HG03196 (cell line): Measurements from ENCODE around the gene ATG7.
"Not testable (repeated sequence)": the region's sequence is repeated elsewhere in the genome, so short reads cannot be mapped to it uniquely, and the experiment has no call there.

Experiments
- ATAC-seq: cut with Tn5 transposase; IDR thresholded peaks from one replicate; pipeline ENCODE4 v1.9.1; 2021; ENCODE audit not compliant: unreplicated experiment

Gene ATG7

DNA sequence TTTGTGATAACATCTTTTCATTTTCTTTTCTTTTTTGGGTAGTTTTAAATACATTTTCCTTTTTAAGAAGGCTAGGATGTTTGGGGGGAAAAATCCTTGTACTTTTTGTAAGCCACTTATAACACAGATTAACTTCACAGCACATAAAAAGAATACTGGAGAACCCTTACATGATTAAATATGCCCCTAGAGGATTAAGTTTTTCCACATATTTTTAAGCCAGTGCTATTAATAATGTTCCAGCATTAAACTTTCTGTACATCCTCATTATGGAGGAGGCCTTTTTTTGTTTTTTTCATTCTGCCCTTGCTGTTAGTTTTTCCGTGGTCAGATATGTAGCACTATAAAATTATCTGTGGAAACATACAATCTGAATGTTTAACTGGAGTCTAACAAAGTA lies 147.9 kb downstream of the ATG7 start:
- ATAC-seq = no peak

DNA sequence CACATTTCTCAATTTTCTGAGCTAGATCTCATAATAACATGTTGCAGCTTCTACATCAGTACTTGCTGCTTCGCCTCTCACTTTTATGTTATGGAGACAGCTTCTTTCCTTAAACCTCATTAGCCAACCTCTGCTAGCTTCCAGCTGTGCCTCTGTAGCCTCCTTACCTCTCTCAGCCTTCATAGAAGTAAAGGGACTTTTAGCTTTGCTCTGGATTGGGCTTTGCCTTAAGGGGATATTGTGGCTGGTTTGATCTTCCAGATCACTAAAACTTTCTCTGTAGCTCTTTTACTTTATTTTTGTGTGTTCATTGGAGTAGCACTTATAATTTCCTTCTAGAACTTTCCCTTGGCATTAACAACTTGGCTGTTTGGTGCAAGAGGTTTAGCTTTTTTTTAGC lies 150.1 kb downstream of the ATG7 start:
- no peak for ATAC-seq

DNA sequence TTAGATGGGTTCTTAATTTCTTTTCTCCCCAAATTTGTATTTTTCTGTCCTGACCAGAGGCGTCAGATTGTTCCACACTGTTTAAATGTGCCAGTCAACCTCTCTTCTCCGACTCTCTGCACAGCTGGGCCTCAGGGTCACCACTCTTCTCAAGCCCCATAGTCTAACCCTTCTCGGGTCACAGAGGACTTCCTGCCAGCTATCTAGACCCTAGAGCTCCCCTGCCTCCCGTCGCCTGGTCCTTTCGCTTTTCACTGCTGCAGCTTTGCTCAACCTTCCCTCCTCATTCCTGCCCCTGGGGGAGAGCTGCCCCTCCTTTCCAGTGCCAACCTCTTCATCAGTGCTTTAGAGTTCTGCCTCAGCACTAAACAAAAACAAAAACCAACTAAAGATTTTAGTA lies 151.7 kb downstream of the ATG7 start:
- no peak for ATAC-seq

DNA sequence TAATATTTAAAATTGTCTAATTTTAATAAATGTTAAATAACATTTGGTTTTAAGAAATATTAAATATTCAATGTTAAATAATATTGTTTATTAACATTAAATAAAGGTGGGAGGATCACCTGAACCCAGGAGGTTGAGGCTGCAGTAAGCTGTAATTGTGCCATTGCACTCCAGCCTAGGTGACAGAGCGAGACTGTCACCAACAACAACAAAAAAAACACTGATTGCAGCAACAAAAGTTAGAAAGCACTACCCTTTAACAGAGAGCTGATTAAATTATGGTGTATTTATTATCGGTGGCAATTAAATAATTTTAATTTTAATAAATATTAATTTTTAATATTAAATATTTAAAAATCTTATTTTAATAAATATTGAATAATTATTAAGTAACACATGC lies 152.1 kb downstream of the ATG7 start:
- no peak for ATAC-seq

DNA sequence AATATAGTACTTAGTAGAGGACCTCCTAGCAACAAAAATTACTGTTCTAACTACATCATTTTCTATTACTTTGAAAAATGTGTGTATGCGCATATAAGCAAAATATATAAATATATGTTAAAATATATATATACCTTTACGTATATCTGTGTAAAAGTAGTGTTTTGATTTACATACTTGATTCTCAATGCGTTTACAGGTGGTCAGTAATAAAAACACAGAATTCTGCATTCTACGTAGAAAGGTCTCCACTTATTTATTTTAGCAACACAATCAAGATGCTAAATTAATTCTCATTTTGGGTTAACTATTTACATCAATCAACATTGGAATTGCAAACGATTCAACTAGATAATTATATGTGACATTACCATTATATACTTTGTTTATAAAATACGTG lies 158.0 kb downstream of the ATG7 start:
- ATAC-seq = no peak

DNA sequence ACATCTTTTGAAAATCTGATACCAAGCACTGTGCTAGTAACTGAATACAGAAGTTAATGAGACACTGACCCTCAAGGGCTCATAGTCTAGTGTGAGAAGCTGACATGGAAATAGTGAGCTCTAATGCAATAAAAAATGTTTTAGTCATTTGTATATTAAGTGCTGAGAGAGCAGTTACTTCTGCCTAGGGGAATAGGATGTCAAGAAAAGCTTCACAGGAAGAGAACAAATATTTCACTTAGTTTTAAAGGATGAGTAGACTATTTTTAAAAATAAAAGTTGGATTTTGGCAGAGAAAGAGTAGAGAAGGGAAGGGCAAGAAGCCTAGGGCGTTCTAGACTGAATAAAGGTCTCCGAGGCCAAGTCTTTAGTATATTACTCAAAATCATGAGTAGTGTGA lies 158.4 kb downstream of the ATG7 start:
- no peak for ATAC-seq

DNA sequence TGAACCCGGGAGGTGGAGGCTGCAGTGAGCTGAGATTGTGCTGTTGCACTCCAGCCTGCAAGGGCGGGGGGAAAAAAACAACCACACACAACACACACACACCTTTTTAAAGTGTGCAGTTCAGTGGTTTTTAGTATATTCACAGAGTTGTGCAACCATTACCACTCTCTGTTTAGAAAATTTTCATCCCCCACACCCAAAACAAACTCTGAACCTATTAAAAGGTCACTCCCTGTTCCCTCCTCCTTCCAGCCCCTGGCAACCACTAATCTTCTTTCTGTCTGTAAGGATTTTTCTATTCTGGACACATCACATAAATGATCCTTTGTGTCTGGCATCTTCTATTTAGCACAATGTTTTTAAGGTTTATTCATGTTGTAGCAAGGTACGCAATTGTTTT lies 159.1 kb downstream of the ATG7 start:
- no peak for ATAC-seq

DNA sequence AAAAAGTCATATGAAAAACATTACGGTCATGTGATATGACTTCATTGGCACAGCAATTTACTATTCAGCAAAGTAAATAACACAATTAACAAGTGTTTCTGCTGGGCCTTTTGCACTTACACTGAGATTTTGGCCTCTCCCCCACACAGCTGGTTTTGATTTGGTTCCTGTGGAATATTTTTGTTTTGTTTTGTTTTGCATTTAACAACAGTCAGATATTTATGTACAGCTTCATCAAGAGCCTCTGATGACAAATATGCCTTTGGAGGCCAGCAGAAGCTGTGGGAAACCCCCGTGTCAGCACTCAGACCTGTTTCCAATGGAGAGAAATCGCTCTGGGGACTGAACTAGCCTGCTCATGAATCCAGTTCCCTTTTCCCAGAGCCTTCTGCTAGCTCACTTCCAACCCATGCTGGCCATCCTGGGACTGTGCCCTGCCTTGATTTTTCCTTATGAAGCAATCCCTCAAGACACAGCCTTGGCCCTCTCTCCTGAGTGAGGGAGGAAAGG lies 161.9 kb downstream of the ATG7 start:
- ATAC-seq = no peak

DNA sequence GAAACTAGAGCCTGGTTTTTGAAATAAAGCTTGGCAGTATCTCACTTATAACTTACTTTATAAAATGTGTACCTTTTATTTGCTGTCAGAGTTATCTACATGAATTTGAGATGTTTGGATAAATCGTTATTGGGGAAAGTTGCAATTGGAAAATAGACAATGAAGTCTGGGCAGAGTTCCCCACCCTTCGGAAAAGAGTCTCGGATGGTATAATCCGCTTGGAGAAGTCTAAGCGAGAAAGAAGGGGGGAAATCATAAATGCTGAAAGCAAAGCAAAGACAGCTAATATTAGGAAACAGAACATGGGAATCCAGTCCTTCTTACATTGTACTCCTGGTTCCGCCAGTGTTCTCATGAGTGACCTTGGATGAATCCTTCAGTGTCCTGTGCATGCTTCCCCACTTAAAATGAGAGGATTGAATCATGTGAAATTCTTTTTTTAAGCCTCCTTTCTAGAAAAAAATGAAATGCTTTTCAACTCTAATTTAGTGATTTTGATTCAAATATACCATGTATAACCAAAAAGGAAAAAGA lies 162.4 kb downstream of the ATG7 start:
- no peak for ATAC-seq

DNA sequence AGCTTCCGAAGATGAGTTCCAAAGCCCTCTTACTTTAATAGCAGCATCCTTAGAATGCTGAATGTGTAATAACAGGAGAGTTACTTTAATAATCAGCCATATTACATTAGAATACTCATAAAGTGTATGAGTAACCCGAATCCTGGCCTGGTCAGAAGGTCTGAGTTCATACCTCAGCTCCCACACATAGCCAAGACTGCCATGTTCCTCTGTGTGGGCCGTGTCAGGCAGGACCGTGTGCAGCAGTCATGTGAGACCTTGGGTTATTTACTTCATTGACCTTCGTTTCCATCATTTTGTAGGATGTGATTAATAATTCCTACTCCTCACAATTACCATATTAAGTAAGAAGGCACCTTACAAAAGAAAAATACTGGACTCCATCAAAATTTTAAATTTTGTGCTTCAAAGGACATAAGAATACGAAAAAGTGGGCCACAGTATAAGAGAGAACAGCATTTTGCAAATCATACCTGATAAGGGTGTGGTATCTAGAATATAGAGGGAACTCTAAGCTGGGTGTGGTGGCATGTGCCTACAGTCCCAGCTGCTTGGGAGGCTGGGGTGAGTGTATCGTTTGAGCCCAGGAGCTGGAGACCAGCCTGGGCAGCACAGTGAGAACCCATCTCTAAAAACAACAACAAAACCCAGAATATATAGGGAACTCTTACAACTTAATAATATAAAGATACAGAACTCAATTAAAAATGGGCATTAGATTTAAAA lies 163.4 kb downstream of the ATG7 start:
- no peak for ATAC-seq

DNA sequence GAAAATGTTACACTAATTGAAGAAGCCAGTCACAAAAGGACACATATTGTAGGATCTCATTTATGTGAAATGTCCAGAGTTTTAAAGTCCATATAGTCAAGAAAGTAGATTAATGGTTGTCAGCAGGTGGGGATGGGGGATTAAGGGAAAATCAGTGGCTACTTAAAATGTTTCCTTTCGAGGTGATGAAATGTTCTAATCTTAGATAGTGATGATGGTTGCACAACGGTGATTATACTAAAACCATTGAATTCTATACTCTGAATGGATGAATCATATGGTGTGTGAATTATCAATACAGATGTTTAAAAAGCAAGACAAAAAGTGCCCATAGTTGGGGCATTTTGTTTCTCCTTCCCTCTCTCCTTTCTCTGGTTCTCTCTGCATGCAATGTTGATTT lies 164.6 kb downstream of the ATG7 start:
- no peak for ATAC-seq

DNA sequence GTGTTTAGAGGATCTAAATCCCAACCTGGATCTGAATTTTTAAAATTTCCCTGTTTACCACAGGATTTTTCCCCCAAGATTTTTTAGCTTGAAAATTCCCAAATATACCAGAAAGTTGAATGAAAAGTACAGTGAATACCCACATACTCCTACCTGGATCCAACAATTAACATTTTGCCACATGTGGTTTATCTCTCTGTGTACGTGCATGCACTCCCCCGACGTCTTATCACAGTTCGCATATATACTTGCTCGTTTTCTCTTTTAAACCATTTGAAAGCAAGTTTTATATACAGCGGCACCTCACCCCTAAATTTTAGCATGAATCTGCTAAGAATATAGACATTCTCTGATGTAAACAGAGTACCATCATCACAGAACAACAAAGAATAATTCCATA lies 165.3 kb downstream of the ATG7 start:
- ATAC-seq = no peak

DNA sequence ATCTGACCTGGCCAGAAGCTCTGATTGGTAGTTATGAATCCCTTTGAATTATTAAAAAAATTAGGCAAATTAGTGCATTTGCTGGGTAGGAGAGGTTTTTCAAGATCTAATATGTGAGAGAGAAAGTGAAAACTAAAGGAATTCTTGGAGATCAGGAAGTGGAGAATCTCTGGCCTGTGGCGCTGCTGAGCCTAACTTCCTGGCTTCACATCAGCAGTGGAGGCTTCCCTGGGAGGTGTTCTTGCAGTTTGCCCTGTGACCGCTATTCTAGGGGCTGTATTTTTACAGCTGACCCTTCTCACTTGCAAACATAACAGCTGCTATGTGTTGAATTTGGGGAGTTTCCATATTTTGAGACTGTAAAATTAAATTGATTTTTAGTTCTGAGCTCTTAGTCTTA lies 166.4 kb downstream of the ATG7 start:
- ATAC-seq = no peak

DNA sequence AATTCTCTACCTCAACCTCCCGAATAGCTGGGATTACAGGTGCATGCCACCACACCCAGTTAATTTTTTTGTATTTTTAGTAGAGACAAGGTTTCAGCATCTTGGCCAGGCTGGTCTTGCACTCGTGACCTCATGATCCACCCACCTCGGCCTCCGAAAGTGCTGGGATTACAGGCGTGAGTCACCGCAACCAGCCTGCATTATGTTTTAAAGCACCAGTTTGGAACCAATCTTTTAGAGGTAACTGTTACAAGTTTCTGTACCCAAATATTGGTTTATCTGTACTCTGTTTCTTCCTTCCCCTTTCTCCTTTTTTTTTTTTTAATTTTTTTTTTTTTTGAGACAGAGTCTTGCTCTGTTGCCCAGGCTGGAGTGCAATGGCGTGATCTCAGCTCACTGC lies 169.1 kb downstream of the ATG7 start:
- not testable (repeated sequence) for ATAC-seq

DNA sequence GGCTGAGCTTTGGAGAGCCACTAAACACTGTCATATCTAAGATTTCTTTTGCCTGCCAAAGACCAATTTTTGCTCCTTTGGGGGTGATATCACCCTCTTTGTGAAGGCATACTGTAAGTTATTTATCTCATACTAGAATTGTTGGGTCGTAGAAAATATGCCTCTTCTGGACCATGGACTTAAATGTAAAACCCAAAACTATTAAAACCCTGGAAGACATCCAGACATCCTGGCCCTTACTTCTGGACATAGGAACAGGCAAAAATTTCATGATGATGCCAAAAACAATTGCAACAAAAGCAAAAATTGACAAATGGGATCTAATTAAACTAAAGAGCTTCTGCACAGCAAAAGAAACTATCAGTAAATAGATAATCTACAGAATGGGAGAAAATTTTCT lies 172.2 kb downstream of the ATG7 start:
- ATAC-seq = no peak

DNA sequence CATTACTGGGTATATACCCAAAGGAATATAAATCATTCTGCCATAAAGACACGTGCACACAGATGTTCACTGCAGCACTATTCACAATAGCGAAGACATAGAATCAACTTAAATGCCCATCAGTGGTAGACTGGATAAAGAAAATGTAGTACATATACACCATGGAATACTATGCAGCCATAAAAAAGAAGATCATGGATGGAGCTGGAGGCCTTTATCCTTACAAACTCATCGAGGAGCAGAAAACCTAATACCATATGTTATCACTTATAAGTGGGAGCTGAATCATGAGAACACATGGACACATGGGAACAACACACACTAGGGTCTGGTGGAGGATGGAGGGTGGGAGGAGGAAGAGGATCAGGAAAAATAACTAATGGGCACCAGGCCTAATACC lies 173.0 kb downstream of the ATG7 start:
- not testable (repeated sequence) for ATAC-seq

DNA sequence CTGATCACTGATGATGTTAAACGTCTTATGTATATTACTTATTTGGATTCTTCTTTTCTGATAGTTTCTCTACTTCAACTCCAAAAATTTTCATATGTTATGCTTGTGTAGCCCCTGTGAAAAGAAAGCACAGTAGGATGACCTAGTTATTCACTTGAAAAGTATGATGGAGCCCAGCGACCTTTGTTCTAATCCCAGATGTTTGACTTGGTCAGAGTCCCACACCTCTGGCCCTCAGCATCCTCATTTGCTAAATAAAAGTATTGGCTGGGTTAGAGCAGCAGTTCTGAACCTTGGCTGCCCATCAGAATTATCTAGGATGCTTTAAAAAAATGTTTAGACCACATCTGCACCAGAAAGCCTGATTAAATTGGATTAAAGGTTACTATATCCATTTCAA lies 173.7 kb downstream of the ATG7 start:
- no peak for ATAC-seq

DNA sequence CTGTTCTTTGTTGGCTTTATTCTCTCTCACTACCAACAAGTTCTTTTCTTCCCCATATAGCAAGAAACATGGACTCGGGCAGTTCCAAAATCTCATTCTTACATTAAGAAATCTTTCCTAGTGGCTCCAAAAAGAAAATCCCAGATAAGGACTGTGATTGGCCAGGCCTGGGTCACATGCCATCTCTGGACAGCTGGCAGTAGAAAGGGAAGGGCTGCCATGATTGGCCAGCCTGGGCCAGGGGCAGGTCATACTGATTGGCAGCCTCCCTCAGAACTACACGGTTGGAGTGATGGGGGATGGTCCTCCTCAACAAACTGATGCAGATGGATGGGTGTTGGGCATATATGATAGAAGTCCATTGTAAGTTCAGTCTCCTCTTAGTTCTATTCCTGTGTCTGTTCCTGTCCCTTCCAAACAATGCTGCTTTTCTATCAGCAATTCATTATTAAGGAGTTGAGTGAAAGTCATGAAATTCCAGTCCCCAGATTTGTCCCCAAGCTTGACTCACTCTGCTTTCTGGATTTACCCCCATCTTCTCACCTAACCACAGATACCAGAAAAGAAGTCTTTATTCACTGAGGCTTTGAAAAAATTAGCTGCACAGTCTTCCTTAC lies 175.5 kb downstream of the ATG7 start:
- no peak for ATAC-seq

DNA sequence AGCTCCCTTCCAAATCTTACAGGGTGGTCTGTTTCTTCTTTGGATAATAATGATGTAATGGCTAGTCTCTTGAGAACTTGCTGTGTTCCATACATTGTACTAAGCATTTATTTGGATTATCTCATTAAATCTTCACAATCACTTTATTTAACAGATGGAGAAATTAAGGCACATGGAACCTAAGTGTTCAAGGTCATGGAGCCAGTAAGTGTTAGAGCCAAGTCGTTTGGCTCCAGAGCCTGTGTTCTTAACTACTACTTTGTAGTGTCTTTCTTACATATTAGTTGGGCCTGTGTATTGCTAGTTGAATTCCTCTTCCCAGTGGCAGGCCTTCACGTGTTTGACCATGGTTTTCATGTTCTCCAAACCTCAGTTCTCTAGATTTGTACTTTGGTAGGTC lies 177.8 kb downstream of the ATG7 start:
- no peak for ATAC-seq

DNA sequence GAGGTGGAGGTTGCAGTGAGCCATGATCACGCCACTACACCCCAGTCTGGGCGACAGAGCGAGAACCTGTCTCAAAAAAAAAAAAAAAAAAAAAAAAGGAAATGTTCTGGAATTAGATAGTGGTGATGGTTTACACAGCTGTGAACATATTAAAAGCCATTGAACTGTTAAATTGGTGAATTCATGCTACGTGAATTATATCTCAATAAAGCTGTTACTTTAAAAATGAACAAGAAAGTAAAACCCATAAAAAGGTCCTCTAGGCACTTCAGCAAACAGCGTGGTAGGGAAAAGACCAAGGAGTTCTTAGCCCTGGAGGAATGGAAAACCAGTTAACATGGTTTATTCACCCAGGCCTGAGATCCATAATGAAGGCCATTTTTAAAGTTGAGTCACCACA lies 180.1 kb downstream of the ATG7 start:
- ATAC-seq = no peak

DNA sequence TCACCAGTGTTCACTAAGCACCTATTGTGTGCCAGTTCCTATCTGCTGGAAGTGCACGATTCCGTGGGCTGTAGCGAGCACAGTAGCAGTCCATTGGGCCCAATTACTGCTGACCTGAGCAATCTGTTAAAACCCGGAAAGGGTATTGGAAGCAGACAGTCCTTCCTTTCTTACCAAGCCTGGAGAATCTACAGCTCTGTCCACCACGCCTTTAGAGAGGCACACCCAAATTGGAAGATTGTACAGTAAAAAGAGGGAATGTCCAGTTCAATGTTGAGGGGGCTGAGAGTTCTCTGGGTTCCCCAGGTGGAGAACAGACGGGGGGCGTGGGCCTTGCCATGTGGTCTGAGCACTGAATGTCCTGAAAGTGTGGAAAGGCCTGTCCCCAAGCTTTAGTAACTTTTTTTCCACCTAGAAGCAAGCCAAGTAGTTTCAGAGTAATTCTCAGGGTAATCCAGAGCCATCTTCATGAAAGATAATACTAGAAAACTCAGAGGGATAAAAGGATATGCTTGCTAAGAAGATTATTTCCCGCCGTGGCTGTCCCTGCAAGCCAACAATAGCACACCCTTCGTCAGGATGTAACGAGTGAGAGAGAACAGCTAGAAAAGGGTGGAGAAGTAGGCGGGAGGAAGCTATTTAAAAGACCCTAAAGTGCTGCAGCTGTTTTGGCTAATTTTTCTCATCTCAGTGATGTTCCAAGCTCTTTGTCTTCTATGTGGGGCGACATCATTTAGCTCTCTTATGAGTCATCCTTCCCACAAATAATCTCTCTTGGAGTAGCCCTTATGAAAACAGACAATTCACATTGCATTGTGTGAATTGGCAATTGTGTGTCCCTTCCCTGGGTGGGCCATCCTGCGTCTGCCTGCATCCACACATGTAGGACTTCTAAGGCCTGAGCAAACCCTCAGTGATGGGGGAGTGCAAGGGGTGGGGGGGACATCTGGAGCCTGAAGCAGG lies 181.0 kb downstream of the ATG7 start:
- no peak for ATAC-seq
